ENCODE data around the gene KCNK5. TPM values are rescaled to one million over a fixed set of nuclear protein-coding genes. Genes with fewer than 3 reads are reported as not detected.

The KCNK5 gene
- total and polyA plus RNA-seq, 7 donors, result 3.0 to 26.9 (median 7.5) TPM

- no peak for TF ChIP-seq POLR2AphosphoS5 (IDR thresholded peaks at IDR 0.05)
Measured at GRCh38 chr6:39233333-39233732, 4.1 kb upstream of the KCNK5 start.

GRCh38 chr6:39231521-39232243, 2.4 kb upstream of the KCNK5 start:
- no peak for DNase-seq
- intact Hi-C loops (cut with DNase I), result no loop called here
- H3K4me1 ChIP-seq, result peaks cover 0 to 15% (median 13%) of the 10 kb centered on the region in 4 donors
- TF ChIP-seq CTCF (IDR thresholded peaks at IDR 0.05) (no peak), POLR2AphosphoS5 (IDR thresholded peaks at IDR 0.05) (no peak), EP300 (IDR thresholded peaks at IDR 0.05) (no peak), POLR2A (IDR thresholded peaks at IDR 0.05) (no peak)
- no peak overlapping the region for H3K4me3 ChIP-seq
- WGBS, 2 donors, result 88 to 94% methylated on average over 7 of the region's 7 CpGs
- H3K36me3 ChIP-seq, result no peaks in the 10 kb centered on the region
- no peaks in the 10 kb centered on the region for H3K9me3 ChIP-seq
- H3K27ac ChIP-seq, result no peak overlapping the region
- peaks cover 8 to 31% (median 21%) of the 10 kb centered on the region in 3 donors for H3K27me3 ChIP-seq

More at GRCh38 chr6:39233333-39233732, 4.1 kb upstream of the KCNK5 start:
- Histone ChIP-seq H3K27ac (no peak overlapping the region), H3K36me3 (no peaks in the 10 kb centered on the region), H3K4me1 (peaks cover 0 to 14% (median 13%) of the 10 kb centered on the region in 4 donors), H3K9me3 (no peaks in the 10 kb centered on the region), H3K27me3 (peaks cover 3 to 15% (median 9%) of the 10 kb centered on the region in 3 donors), H3K4me3 (no peak overlapping the region)
- intact Hi-C loops (cut with DNase I), result no loop called here
- DNase-seq, result no peak
- 24 to 72% methylated on average over 8 of the region's 8 CpGs for WGBS, 2 donors

- WGBS, 2 donors, result 42 to 78% methylated on average over 3 of the region's 3 CpGs
- no peaks in the 10 kb centered on the region for H3K9me3 ChIP-seq
- DNase-seq, result no peak
- H3K27ac ChIP-seq, result no peak overlapping the region
- intact Hi-C loops (cut with DNase I), result no loop called here
- H3K36me3 ChIP-seq, result no peaks in the 10 kb centered on the region
- peaks cover 8 to 42% (median 21%) of the 10 kb centered on the region in 3 donors for H3K27me3 ChIP-seq
- TF ChIP-seq POLR2AphosphoS5 (IDR thresholded peaks at IDR 0.05), result no peak
- no peak for TF ChIP-seq POLR2A (IDR thresholded peaks at IDR 0.05)
- TF ChIP-seq CTCF (IDR thresholded peaks at IDR 0.05), result no peak
- TF ChIP-seq EP300 (IDR thresholded peaks at IDR 0.05), result no peak
- H3K4me3 ChIP-seq, result no peak overlapping the region
- H3K4me1 ChIP-seq, result peaks cover 0 to 15% (median 13%) of the 10 kb centered on the region in 4 donors
Measured at GRCh38 chr6:39230654-39231035, 1.4 kb upstream of the KCNK5 start.

- Histone ChIP-seq H3K27me3 (peaks cover 8 to 49% (median 21%) of the 10 kb centered on the region in 3 donors), H3K4me1 (peaks cover 0 to 15% (median 13%) of the 10 kb centered on the region in 4 donors), H3K36me3 (no peaks in the 10 kb centered on the region), H3K9me3 (no peaks in the 10 kb centered on the region), H3K4me3 (peak overlapping the region; percentile 30 to 53 (median 48)), H3K27ac (peak overlapping the region; percentile 28 to 59 (median 48))
- no peak for DNase-seq
- WGBS, 2 donors, result 9 to 33% methylated on average over 41 of the region's 41 CpGs
- TF ChIP-seq EP300 (IDR thresholded peaks at IDR 0.05) (no peak), POLR2AphosphoS5 (IDR thresholded peaks at IDR 0.05) (no peak), CTCF (IDR thresholded peaks at IDR 0.05) (no peak), POLR2A (IDR thresholded peaks at IDR 0.05) (no peak)
- intact Hi-C loops (cut with DNase I), result no loop called here
Measured at GRCh38 chr6:39228111-39228971, 934 bp downstream of the KCNK5 start.

GRCh38 chr6:39227476-39227875, 1.8 kb downstream of the KCNK5 start:
- Histone ChIP-seq H3K9me3 (no peaks in the 10 kb centered on the region), H3K27me3 (peaks cover 8 to 49% (median 21%) of the 10 kb centered on the region in 3 donors), H3K4me1 (peaks cover 0 to 15% (median 13%) of the 10 kb centered on the region in 4 donors), H3K4me3 (peak overlapping the region in 3 of 4 donors; percentile 48 to 53 (median 48)), H3K27ac (peak overlapping the region in 2 of 4 donors; percentile 50 to 59), H3K36me3 (no peaks in the 10 kb centered on the region)
- no peak for DNase-seq
- TF ChIP-seq CTCF (IDR thresholded peaks at IDR 0.05), result no peak
- no peak for TF ChIP-seq EP300 (IDR thresholded peaks at IDR 0.05)
- TF ChIP-seq POLR2A (IDR thresholded peaks at IDR 0.05), result no peak
- no peak for TF ChIP-seq POLR2AphosphoS5 (IDR thresholded peaks at IDR 0.05)
- WGBS, 2 donors, result 77 to 84% methylated on average over 9 of the region's 9 CpGs
- intact Hi-C loops (cut with DNase I), result no loop called here
